Esophagus squamous epithelium (tissue), 5 donors: ENCODE data around the gene MAP2K5. TPM values are rescaled to one million over a fixed set of nuclear protein-coding genes. Genes with fewer than 3 reads are reported as not detected.

ENCODE experiments used
- DNase-seq: peaks from one replicate; lab custom pipeline; 2025; lab: John Stamatoyannopoulos, UW
- H3K27ac ChIP-seq, 4 donors: fragments of 200-600 bp; sonication (generic); one replicate each; pipeline ENCODE4 v1.5.1; 2016 to 2019; ENCODE audit warnings: mild to moderate bottlenecking in 1 of 4
- H3K27me3 ChIP-seq, 4 donors: fragments of 200-600 bp; sonication (generic); 1 replicate in 3 of 4; 2 replicates in 1 of 4; pipeline versions ENCODE4 v1.5.1 to v1.6.0; 2017 to 2021; ENCODE audit warnings: antibody characterized with exemption in 1 of 4
- H3K36me3 ChIP-seq, 3 donors: fragments of 200-600 bp; sonication (generic); one replicate each; pipeline ENCODE4 v1.5.1; 2016 to 2019
- H3K4me1 ChIP-seq, 3 donors: fragments of 200-600 bp; sonication (generic); one replicate each; pipeline ENCODE4 v1.5.1; 2017 to 2019
- H3K4me3 ChIP-seq, 4 donors: fragments of 200-600 bp; sonication (generic); 1 replicate in 3 of 4; 2 replicates in 1 of 4; pipeline ENCODE4 v1.5.1; 2016 to 2019; ENCODE audit warnings: mild to moderate bottlenecking in 2 of 4, moderate library complexity in 1 of 4
- H3K9me3 ChIP-seq, 3 donors: fragments of 200-600 bp; sonication (generic); one replicate each; pipeline ENCODE4 v1.5.1; 2016 to 2019
- CTCF ChIP-seq, 6 experiments: fragments of 450-650 bp in 4 of 6; fragments of 200-600 bp in 2 of 6; sonication (generic) in 2 of 6; IDR thresholded peaks; one replicate each; pipeline ENCODE4 v1.5.1; 2016 to 2019; ENCODE audit warnings: antibody characterized with exemption in 6 of 6, mild to moderate bottlenecking in 4 of 6, moderate library complexity in 4 of 6
- POLR2A ChIP-seq, 4 donors: fragments of 450-650 bp; IDR thresholded peaks; one replicate each; pipeline ENCODE4 v1.6.1; 2017; ENCODE audit warnings: antibody characterized with exemption in 4 of 4, mild to moderate bottlenecking in 4 of 4, moderate library complexity in 3 of 4
- WGBS, 2 donors: methylation state at CpG; one replicate each; pipeline ENCODE4 v1.1.5; 2018; 5-methylcytosine and 5-hydroxymethylcytosine counted together
- intact Hi-C: fragments of 100-400 bp; cut with DNase I; formaldehyde crosslinking; loops from one replicate; pipeline ENCODE4 v1.15.0; 2022
- total RNA-seq, 4 donors: library from RNA; depleted of rRNA; stranded (reverse); fragments of >200 nt; gene quantifications; one replicate each; pipeline ENCODE4 v1.1.0, GENCODE V29; 2016
- donor health status: DM: yes; HTN: yes; CAD: no.

Gene MAP2K5
- total RNA-seq, 4 donors from 2014 or later: 5.8 to 8.0 (median 7.0) TPM

- H3K4me1 ChIP-seq: peaks cover 9 to 38% (median 19%) of the 10 kb centered on the region in 3 donors
- no peak for DNase-seq
- intact Hi-C loops: no loop called here
- peak overlapping the region; percentile 71 to 93 (median 87) for H3K4me3 ChIP-seq
- 5 to 20% methylated on average over 8 to 11 of the region's 17 CpGs for WGBS, 2 donors
- peaks cover 0 to 9% (median 1%) of the 10 kb centered on the region in 4 donors for H3K27me3 ChIP-seq
- peak overlapping the region; percentile 92 to 98 (median 96) for H3K27ac ChIP-seq
- no peaks in the 10 kb centered on the region for H3K36me3 ChIP-seq
- no peaks in the 10 kb centered on the region for H3K9me3 ChIP-seq
- TF ChIP-seq POLR2A (IDR thresholded peaks at IDR 0.05): no peak
- no peak for TF ChIP-seq CTCF (IDR thresholded peaks at IDR 0.05)
Measured at GRCh38 chr15:67840749-67841512, 298.4 kb downstream of the MAP2K5 start.

GRCh38 chr15:67841513-67841762, 298.9 kb downstream of the MAP2K5 start:
- Histone ChIP-seq H3K27ac (peak overlapping the region in 3 of 4 donors; percentile 94 to 98 (median 98)), H3K4me3 (peak overlapping the region; percentile 71 to 93 (median 87)), H3K36me3 (no peaks in the 10 kb centered on the region), H3K9me3 (no peaks in the 10 kb centered on the region), H3K27me3 (peaks cover 0 to 6% (median 0%) of the 10 kb centered on the region in 4 donors), H3K4me1 (peaks cover 7 to 33% (median 15%) of the 10 kb centered on the region in 3 donors)
- 16 to 37% methylated on average over 4 of the region's 4 CpGs for WGBS, 2 donors
- intact Hi-C loops: no loop called here
- no peak for DNase-seq
- TF ChIP-seq POLR2A (IDR thresholded peaks at IDR 0.05) (no peak), CTCF (IDR thresholded peaks at IDR 0.05) (no peak)

GRCh38 chr15:67843092-67843501, 300.6 kb downstream of the MAP2K5 start:
- Histone ChIP-seq H3K4me3 (no peak overlapping the region), H3K36me3 (no peaks in the 10 kb centered on the region), H3K4me1 (peaks cover 7 to 28% (median 15%) of the 10 kb centered on the region in 3 donors), H3K27me3 (peaks cover 0 to 1% (median 0%) of the 10 kb centered on the region in 4 donors), H3K27ac (no peak overlapping the region), H3K9me3 (no peaks in the 10 kb centered on the region)
- no peak for DNase-seq
- TF ChIP-seq CTCF (IDR thresholded peaks at IDR 0.05) (no peak), POLR2A (IDR thresholded peaks at IDR 0.05) (no peak)
- 85 to 90% methylated on average over 7 of the region's 7 CpGs for WGBS, 2 donors
- intact Hi-C loops: no loop called here

- Histone ChIP-seq H3K36me3 (no peaks in the 10 kb centered on the region), H3K4me1 (peaks cover 4 to 21% (median 12%) of the 10 kb centered on the region in 3 donors), H3K9me3 (no peaks in the 10 kb centered on the region), H3K4me3 (no peak overlapping the region), H3K27me3 (no peaks in the 10 kb centered on the region), H3K27ac (no peak overlapping the region)
- 66 to 82% methylated on average over 3 to 5 of the region's 7 CpGs for WGBS, 2 donors
- intact Hi-C loops: no loop called here
- DNase-seq: no peak
- no peak for TF ChIP-seq POLR2A (IDR thresholded peaks at IDR 0.05)
- no peak for TF ChIP-seq CTCF (IDR thresholded peaks at IDR 0.05)
Measured at GRCh38 chr15:67843571-67844387, 301.3 kb downstream of the MAP2K5 start.

GRCh38 chr15:67845974-67846373, 303.5 kb downstream of the MAP2K5 start:
- 72 to 92% methylated on average over 5 of the region's 5 CpGs for WGBS, 2 donors
- no peak for DNase-seq
- intact Hi-C loops: no loop called here
- Histone ChIP-seq H3K4me3 (no peak overlapping the region), H3K27ac (no peak overlapping the region), H3K4me1 (peaks cover 0 to 7% (median 5%) of the 10 kb centered on the region in 3 donors), H3K36me3 (no peaks in the 10 kb centered on the region), H3K27me3 (no peaks in the 10 kb centered on the region), H3K9me3 (no peaks in the 10 kb centered on the region)
- TF ChIP-seq POLR2A (IDR thresholded peaks at IDR 0.05) (no peak), CTCF (IDR thresholded peaks at IDR 0.05) (no peak)
